ENCODE measurements around the gene SLC2A6. TPM values are rescaled to one million over a fixed set of nuclear protein-coding genes. Genes with fewer than 3 reads are reported as not detected.

The SLC2A6 gene
- total and polyA plus RNA-seq, 2 experiments from 2014 or later: 7.3 to 10.6 TPM

DNA sequence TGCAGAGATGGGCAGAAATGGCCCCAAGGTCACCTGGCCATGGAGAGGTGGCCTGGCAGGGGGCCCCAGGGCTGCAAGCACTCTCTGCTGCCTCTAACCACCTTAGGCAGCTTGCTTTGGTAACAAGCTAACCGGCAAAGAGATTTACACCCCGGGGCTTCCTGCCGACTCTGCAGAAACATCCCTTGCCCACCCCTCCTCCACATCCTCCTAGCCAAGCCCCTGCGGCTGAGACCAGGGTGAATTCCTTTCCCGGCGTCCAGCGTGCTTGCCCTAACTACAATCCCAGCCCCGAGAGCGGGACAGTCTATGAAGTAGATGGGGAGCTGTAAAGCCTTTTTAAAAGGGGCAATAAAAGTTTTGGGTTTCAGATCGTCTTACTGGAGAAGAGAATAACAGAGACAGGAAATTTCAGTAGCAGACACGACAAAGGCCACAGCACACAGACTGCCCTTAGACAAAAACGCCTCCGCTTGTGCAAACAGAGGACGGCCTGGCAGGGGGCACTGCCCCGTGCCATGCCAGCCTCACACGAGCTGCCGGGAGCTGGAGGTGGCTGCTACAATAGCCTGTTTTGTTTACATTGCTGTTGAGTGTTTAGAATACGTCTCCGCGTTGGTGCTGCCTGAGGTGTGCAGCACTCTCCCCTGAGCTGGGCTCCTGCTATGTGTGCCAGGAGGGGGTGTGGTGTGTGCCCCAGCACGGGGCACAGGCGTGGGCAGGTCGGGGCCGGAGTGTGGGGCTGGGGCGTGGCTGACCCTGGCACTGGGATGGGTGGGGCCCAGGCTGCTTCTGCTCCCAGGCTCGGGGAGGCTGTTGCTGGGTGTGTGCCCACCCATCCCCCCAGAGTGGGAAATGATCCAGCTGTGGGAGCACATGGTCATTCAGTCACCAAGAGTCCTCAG is 30.5 kb upstream of the SLC2A6 start:
- H3K9me2 ChIP-seq (replicated peaks; ENCODE audit: insufficient read depth): no peaks in the 10 kb centered on the region
- no peak for TF ChIP-seq EZH2phosphoT487 (IDR thresholded peaks at IDR 0.05; ENCODE audit: low read depth, severe bottlenecking, unreplicated experiment)
- H4K20me1 ChIP-seq (ENCODE audit: insufficient read depth, poor library complexity, severe bottlenecking): no peaks in the 10 kb centered on the region
- H3K36me3 ChIP-seq (replicated peaks; ENCODE audit: insufficient read depth, low read depth): no peaks in the 10 kb centered on the region
- peaks cover 15% of the 10 kb centered on the region for H3K4me1 ChIP-seq (ENCODE audit: insufficient read depth)
- no peaks in the 10 kb centered on the region for H3K27me3 ChIP-seq
- DNase-seq (ENCODE audit: low spot score): peak; percentile 48
- H3K9me3 ChIP-seq (ENCODE audit: low read depth): no peaks in the 10 kb centered on the region
- no peak overlapping the region for H3K4me3 ChIP-seq
- peak overlapping the region; percentile 0 for H3K27ac ChIP-seq
- no peaks in the 10 kb centered on the region for H3K79me2 ChIP-seq
- H3K4me2 ChIP-seq: peak overlapping the region; percentile 48
- H2AFZ ChIP-seq: no peak overlapping the region
- WGBS (ENCODE audit: low lambda C conversion rate, missing lambda C conversion rate): 11% methylated on average over 26 of the region's 26 CpGs

- whole genome bisulfite sequencing (ENCODE audit: low lambda C conversion rate, missing lambda C conversion rate): 94% methylated on average over 8 of the region's 8 CpGs
- Histone ChIP-seq H3K9me2 (replicated peaks; ENCODE audit: insufficient read depth) (no peaks in the 10 kb centered on the region), H4K20me1 (ENCODE audit: insufficient read depth, poor library complexity, severe bottlenecking) (no peaks in the 10 kb centered on the region), H3K4me3 (no peak overlapping the region), H3K4me1 (ENCODE audit: insufficient read depth) (peaks cover 15% of the 10 kb centered on the region), H3K36me3 (replicated peaks; ENCODE audit: insufficient read depth, low read depth) (no peaks in the 10 kb centered on the region), H3K79me2 (no peaks in the 10 kb centered on the region), H3K9me3 (ENCODE audit: low read depth) (no peaks in the 10 kb centered on the region), H2AFZ (no peak overlapping the region), H3K4me2 (no peak overlapping the region), H3K27ac (no peak overlapping the region), H3K27me3 (no peaks in the 10 kb centered on the region)
- no peak for DNase-seq (ENCODE audit: low spot score)
- TF ChIP-seq EZH2 (IDR thresholded peaks at IDR 0.05; ENCODE audit: borderline replicate concordance) (no peak), EZH2phosphoT487 (IDR thresholded peaks at IDR 0.05; ENCODE audit: low read depth, severe bottlenecking, unreplicated experiment) (no peak), CTCF (IDR thresholded peaks at IDR 0.05; ENCODE audit: poor library complexity) (no peak)
Observed at GRCh38 chr9:133508046-133508445, 29.1 kb upstream of the SLC2A6 start.

DNA sequence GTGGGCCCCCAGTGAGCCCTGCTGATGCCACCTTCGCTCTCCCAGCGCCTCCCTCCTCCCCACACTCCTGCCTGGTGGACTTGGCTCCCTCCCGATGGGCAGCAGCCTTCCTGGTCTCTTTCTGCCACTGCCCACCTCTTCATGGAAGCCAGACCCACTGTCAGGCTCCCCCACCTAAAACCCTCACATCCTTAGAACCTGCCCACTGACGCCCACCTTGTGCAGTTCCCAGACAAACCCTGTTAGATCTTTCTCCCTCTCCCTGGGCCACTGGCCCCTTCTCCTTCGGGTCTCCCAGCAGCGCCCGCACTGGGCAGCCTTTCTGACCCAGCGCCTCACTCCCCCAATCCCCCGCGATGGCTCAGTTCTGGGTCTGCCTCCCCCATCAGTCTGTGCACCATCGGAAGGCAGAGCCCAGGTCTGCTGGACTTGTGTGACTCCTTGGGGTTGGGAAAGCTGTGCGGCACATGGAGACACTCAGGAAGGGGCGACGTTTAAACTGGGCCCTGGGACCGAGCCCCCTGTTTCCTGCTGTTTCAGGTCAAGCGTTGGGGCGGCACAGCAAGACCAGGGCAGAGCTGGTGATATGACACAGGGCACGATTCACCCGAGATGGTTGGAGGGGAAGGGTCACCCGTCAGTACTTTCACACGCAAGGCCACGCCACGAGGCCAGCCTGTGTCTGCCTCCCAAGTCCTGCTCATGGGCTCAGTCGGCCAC is 28.5 kb upstream of the SLC2A6 start:
- Histone ChIP-seq H2AFZ (no peak overlapping the region), H4K20me1 (ENCODE audit: insufficient read depth, poor library complexity, severe bottlenecking) (no peaks in the 10 kb centered on the region), H3K27me3 (no peaks in the 10 kb centered on the region), H3K9me2 (replicated peaks; ENCODE audit: insufficient read depth) (no peaks in the 10 kb centered on the region), H3K4me2 (no peak overlapping the region), H3K4me3 (no peak overlapping the region), H3K79me2 (no peaks in the 10 kb centered on the region), H3K36me3 (replicated peaks; ENCODE audit: insufficient read depth, low read depth) (no peaks in the 10 kb centered on the region), H3K4me1 (ENCODE audit: insufficient read depth) (peaks cover 15% of the 10 kb centered on the region), H3K9me3 (ENCODE audit: low read depth) (peaks cover 2% of the 10 kb centered on the region), H3K27ac (no peak overlapping the region)
- no peak for TF ChIP-seq CTCF (IDR thresholded peaks at IDR 0.05; ENCODE audit: poor library complexity)
- no peak for TF ChIP-seq EZH2 (IDR thresholded peaks at IDR 0.05; ENCODE audit: borderline replicate concordance)
- no peak for TF ChIP-seq EZH2phosphoT487 (IDR thresholded peaks at IDR 0.05; ENCODE audit: low read depth, severe bottlenecking, unreplicated experiment)
- WGBS (ENCODE audit: low lambda C conversion rate, missing lambda C conversion rate): 95% methylated on average over 24 of the region's 24 CpGs
- DNase-seq (ENCODE audit: low spot score): no peak

DNA sequence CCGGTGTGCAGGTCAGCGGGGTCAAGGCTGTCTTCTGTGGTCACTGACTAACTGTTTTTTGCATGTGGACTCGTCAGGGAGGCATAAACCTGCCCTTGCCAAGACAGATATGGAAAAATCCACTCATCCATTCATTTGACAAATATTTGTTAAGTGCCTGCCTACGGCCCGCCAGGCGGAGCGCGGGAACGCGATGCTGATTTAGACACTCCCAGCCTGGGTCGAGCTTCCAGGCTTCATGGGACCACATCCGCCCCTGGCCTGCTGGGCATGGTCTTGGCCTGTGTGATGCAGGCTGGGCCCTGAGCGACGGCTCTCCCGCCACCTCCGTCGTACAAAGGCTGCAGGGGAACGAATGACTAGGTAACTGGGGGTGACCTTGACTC is 27.7 kb upstream of the SLC2A6 start:
- Histone ChIP-seq H3K79me2 (no peaks in the 10 kb centered on the region), H3K4me2 (no peak overlapping the region), H3K36me3 (replicated peaks; ENCODE audit: insufficient read depth, low read depth) (no peaks in the 10 kb centered on the region), H3K27me3 (no peaks in the 10 kb centered on the region), H3K4me3 (no peak overlapping the region), H4K20me1 (ENCODE audit: insufficient read depth, poor library complexity, severe bottlenecking) (no peaks in the 10 kb centered on the region), H2AFZ (no peak overlapping the region), H3K9me3 (ENCODE audit: low read depth) (peaks cover 4% of the 10 kb centered on the region), H3K4me1 (ENCODE audit: insufficient read depth) (peaks cover 15% of the 10 kb centered on the region), H3K9me2 (replicated peaks; ENCODE audit: insufficient read depth) (no peaks in the 10 kb centered on the region), H3K27ac (no peak overlapping the region)
- WGBS (ENCODE audit: low lambda C conversion rate, missing lambda C conversion rate): 74% methylated on average over 18 of the region's 18 CpGs
- no peak for DNase-seq (ENCODE audit: low spot score)
- TF ChIP-seq EZH2phosphoT487 (IDR thresholded peaks at IDR 0.05; ENCODE audit: low read depth, severe bottlenecking, unreplicated experiment) (no peak), CTCF (IDR thresholded peaks at IDR 0.05; ENCODE audit: poor library complexity) (no peak), EZH2 (IDR thresholded peaks at IDR 0.05; ENCODE audit: borderline replicate concordance) (no peak)
